ENCODE data around the gene MPP2. TPM values are rescaled to one million over a fixed set of nuclear protein-coding genes. Genes with fewer than 3 reads are reported as not detected.

MPP2 gene
- total and polyA plus RNA-seq, 2 of the 13 experiments (the other 11 are each of a cell fraction or from before 2014, with no cell fraction given), result 0.20 to 1.7 TPM

- TF ChIP-seq ZNF34 (CRISPR knock-in tag; IDR thresholded peaks at IDR 0.05; ENCODE audit: borderline replicate concordance), result no peak
- TF ChIP-seq BCL3 (CRISPR knock-in tag; IDR thresholded peaks at IDR 0.05), result no peak
- no peak for TF ChIP-seq MLLT10 (CRISPR knock-in tag; IDR thresholded peaks at IDR 0.05)
- no peak for TF ChIP-seq TEAD2 (CRISPR knock-in tag; IDR thresholded peaks at IDR 0.05)
- TF ChIP-seq ARNTL (CRISPR knock-in tag; IDR thresholded peaks at IDR 0.05), result no peak
- no peak for TF ChIP-seq CBX2 (IDR thresholded peaks at IDR 0.05; ENCODE audit: low read depth, low read length)
- no peak for TF ChIP-seq CBX2 (CRISPR knock-in tag; IDR thresholded peaks at IDR 0.05; ENCODE audit: low read depth)
- no peak for TF ChIP-seq ZNF468 (CRISPR knock-in tag; IDR thresholded peaks at IDR 0.05)
- no peak for TF ChIP-seq ZBTB10 (CRISPR knock-in tag; IDR thresholded peaks at IDR 0.05; ENCODE audit: borderline replicate concordance)
- TF ChIP-seq ZNF704 (CRISPR knock-in tag; IDR thresholded peaks at IDR 0.05; ENCODE audit: borderline replicate concordance), result no peak
- no peak for TF ChIP-seq ZSCAN5A (CRISPR knock-in tag; IDR thresholded peaks at IDR 0.05; ENCODE audit: borderline replicate concordance)
- TF ChIP-seq ZGPAT (CRISPR knock-in tag; IDR thresholded peaks at IDR 0.05), result no peak
- TF ChIP-seq SNAPC5 (CRISPR knock-in tag; IDR thresholded peaks at IDR 0.05; ENCODE audit: borderline replicate concordance), result no peak
- no peak for TF ChIP-seq ZHX2 (IDR thresholded peaks at IDR 0.05; ENCODE audit: low read depth)
- no peak for TF ChIP-seq ZHX2 (CRISPR knock-in tag; IDR thresholded peaks at IDR 0.05; ENCODE audit: borderline replicate concordance)
Measured at GRCh38 chr17:43880420-43880991, 26.8 kb downstream of the MPP2 start (continued).

All from HepG2 (cell line).